ENCODE results near the gene NR4A1. TPM values are rescaled to one million over a fixed set of nuclear protein-coding genes. Genes with fewer than 3 reads are reported as not detected.

The NR4A1 gene
- total and polyA plus RNA-seq, 9 of the 15 experiments (the other 6 are each of a cell fraction or from before 2014, with no cell fraction given), result 0.07 to 4.7 (median 1.9) TPM; not detected in 1

GRCh38 chr12:52050758-52051541 lies at the start of gene NR4A1 (continued):
- TF ChIP-seq AFF4 (CRISPR knock-in tag; IDR thresholded peaks at IDR 0.05) (peak; percentile 60), NCOR1 (IDR thresholded peaks at IDR 0.05) (peak; percentile 60), VEZF1 (CRISPR knock-in tag; IDR thresholded peaks at IDR 0.05) (peak; percentile 99), TSC22D4 (tag; IDR thresholded peaks at IDR 0.05) (no peak), TEAD2 (tag; IDR thresholded peaks at IDR 0.05) (no peak), ZNF134 (CRISPR knock-in tag; conservative IDR thresholded peaks at IDR 0.05) (peak; percentile 90), STAT5A (IDR thresholded peaks at IDR 0.05; ENCODE audit: borderline replicate concordance, low read length) (no peak), CBFA2T2 (conservative IDR thresholded peaks at IDR 0.05) (no peak), ZNF512 (tag; IDR thresholded peaks at IDR 0.05) (no peak), KLF16 (IDR thresholded peaks at IDR 0.05) (no peak), MLLT1 (IDR thresholded peaks at IDR 0.05) (0 out of 4 replicates have a peak, but pooled peaks of 1 of the 2 experiments have one; percentile 14), HDAC3 (IDR thresholded peaks at IDR 0.05; ENCODE audit: borderline replicate concordance, partially characterized antibody) (peak; percentile 76), FOXM1 (IDR thresholded peaks at IDR 0.05; ENCODE audit: low read depth) (no peak), FOXM1 (CRISPR knock-in tag; IDR thresholded peaks at IDR 0.05; ENCODE audit: low read depth) (peak; percentile 27; the same call in 1 of the 2 replicates), NFE2L1 (tag; IDR thresholded peaks at IDR 0.05; ENCODE audit: borderline replicate concordance, low read depth) (no peak), SOX6 (IDR thresholded peaks at IDR 0.05) (0 out of 2 replicates have a peak, but pooled peaks have one; percentile 29), HNRNPK (IDR thresholded peaks at IDR 0.05; ENCODE audit: low read depth, low read length, poor library complexity, severe bottlenecking) (no peak), ZFP36 (IDR thresholded peaks at IDR 0.05; ENCODE audit: low read depth, low read length, partially characterized antibody) (peak; percentile 56)

Measured in K562 (cell line).